ENCODE results near the gene CD6.
A peak's percentile ranks its signal among the peaks of the same experiment; 100 is the strongest.

Gene CD6

GRCh38 chr11:61028135-61028729 is 56.8 kb downstream of the CD6 start:
- Histone ChIP-seq H3K4me3 (ENCODE audit: low read depth, low read length) (no peak overlapping the region), H3K9me3 (ENCODE audit: control insufficient read depth, insufficient read depth, low read depth, low read length) (no peaks in the 10 kb centered on the region), H3K36me3 (ENCODE audit: control insufficient read depth in 2 of 2, insufficient read depth in 1 of 2, low read length in 2 of 2) (no peaks in the 10 kb centered on the region), H3K27ac (ENCODE audit: extremely low read depth, low read depth, low read length) (no peak overlapping the region), H3K4me1 (ENCODE audit: control insufficient read depth, insufficient read depth, low read length) (no peaks in the 10 kb centered on the region)
- POLR2A ChIA-PET, result interaction anchor here (0.6 kb wide), 1 partner anchor 1676 kb away, joined by 6 read pairs; no protein-coding TSS in a partner anchor
- CTCF ChIA-PET, result interaction anchor here (1.2 kb wide), 1 partner anchor 58 kb away, joined by 5 read pairs; no protein-coding TSS in a partner anchor
- no peak for TF ChIP-seq ZNF274 (IDR thresholded peaks at IDR 0.05; ENCODE audit: low read length)
- no peak for TF ChIP-seq ZNF274 (tag by site-specific recombination; IDR thresholded peaks at IDR 0.05; ENCODE audit: borderline replicate concordance)
- TF ChIP-seq RBAK (tag by site-specific recombination; IDR thresholded peaks at IDR 0.05), result no peak
- TF ChIP-seq ZFHX2 (tag by site-specific recombination; conservative IDR thresholded peaks at IDR 0.05), result peak; percentile 53
- TF ChIP-seq ZNF398 (tag by site-specific recombination; IDR thresholded peaks at IDR 0.05), result peak; percentile 47
- TF ChIP-seq PRDM1 (tag by site-specific recombination; IDR thresholded peaks at IDR 0.05), result 0 out of 2 replicates have a peak, but pooled peaks have one; percentile 16
- peak; percentile 40; the same call in 1 of the 2 replicates for TF ChIP-seq WT1 (tag by site-specific recombination; IDR thresholded peaks at IDR 0.05)
- TF ChIP-seq ZNF366 (tag by site-specific recombination; conservative IDR thresholded peaks at IDR 0.05), result peak; percentile 74
- TF ChIP-seq GLIS2 (tag by site-specific recombination; IDR thresholded peaks at IDR 0.05), result peak; percentile 18; the same call in 1 of the 2 replicates
- TF ChIP-seq ZIC2 (tag by site-specific recombination; IDR thresholded peaks at IDR 0.05), result peak; percentile 39; the same call in 1 of the 2 replicates
- no peak for TF ChIP-seq ZEB2 (tag by site-specific recombination; IDR thresholded peaks at IDR 0.05)
- 0 out of 2 replicates have a peak, but pooled peaks have one; percentile 23 for TF ChIP-seq ZNF549 (tag by site-specific recombination; IDR thresholded peaks at IDR 0.05)
- peak; percentile 87 for TF ChIP-seq ZBTB48 (tag by site-specific recombination; IDR thresholded peaks at IDR 0.05)

GRCh38 chr11:61032824-61033223 is 61.3 kb downstream of the CD6 start:
- Histone ChIP-seq H3K27ac (ENCODE audit: extremely low read depth, low read depth, low read length) (no peak overlapping the region), H3K9me3 (ENCODE audit: control insufficient read depth, insufficient read depth, low read depth, low read length) (no peaks in the 10 kb centered on the region), H3K36me3 (ENCODE audit: control insufficient read depth in 2 of 2, insufficient read depth in 1 of 2, low read length in 2 of 2) (no peaks in the 10 kb centered on the region), H3K4me1 (ENCODE audit: control insufficient read depth, insufficient read depth, low read length) (no peaks in the 10 kb centered on the region), H3K4me3 (ENCODE audit: low read depth, low read length) (no peak overlapping the region)
- ChIA-PET CTCF (no interaction called here), POLR2A (no interaction called here)
- TF ChIP-seq ZNF366 (tag by site-specific recombination; conservative IDR thresholded peaks at IDR 0.05) (no peak), ZNF121 (tag by site-specific recombination; IDR thresholded peaks at IDR 0.05) (peak; percentile 86), ZNF302 (tag by site-specific recombination; IDR thresholded peaks at IDR 0.05; ENCODE audit: low read depth) (no peak)

GRCh38 chr11:61033417-61033816 is 61.9 kb downstream of the CD6 start:
- H3K9me3 ChIP-seq (ENCODE audit: control insufficient read depth, insufficient read depth, low read depth, low read length), result no peaks in the 10 kb centered on the region
- H3K36me3 ChIP-seq (ENCODE audit: control insufficient read depth in 2 of 2, insufficient read depth in 1 of 2, low read length in 2 of 2), result no peaks in the 10 kb centered on the region
- POLR2A ChIA-PET, result no interaction called here
- no peak overlapping the region for H3K27ac ChIP-seq (ENCODE audit: extremely low read depth, low read depth, low read length)
- no peaks in the 10 kb centered on the region for H3K4me1 ChIP-seq (ENCODE audit: control insufficient read depth, insufficient read depth, low read length)
- no peak overlapping the region for H3K4me3 ChIP-seq (ENCODE audit: low read depth, low read length)
- CTCF ChIA-PET, result interaction anchor here (0.6 kb wide), 1 partner anchor 639 kb away, joined by 3 read pairs; no protein-coding TSS in a partner anchor
- TF ChIP-seq ZNF585B (tag by site-specific recombination; IDR thresholded peaks at IDR 0.05), result no peak
- no peak for TF ChIP-seq ZNF639 (tag by site-specific recombination; IDR thresholded peaks at IDR 0.05)
- TF ChIP-seq ZBTB11 (tag by site-specific recombination; conservative IDR thresholded peaks at IDR 0.05; ENCODE audit: low read depth), result no peak
- no peak for TF ChIP-seq HIC1 (tag by site-specific recombination; IDR thresholded peaks at IDR 0.05)

Data from HEK293 (cell line).